ENCODE results near the gene CACNA2D2.
"Not testable (repeated sequence)": the region's sequence is repeated elsewhere in the genome, so short reads cannot be mapped to it uniquely, and the experiment has no call there.

CACNA2D2 gene

DNA sequence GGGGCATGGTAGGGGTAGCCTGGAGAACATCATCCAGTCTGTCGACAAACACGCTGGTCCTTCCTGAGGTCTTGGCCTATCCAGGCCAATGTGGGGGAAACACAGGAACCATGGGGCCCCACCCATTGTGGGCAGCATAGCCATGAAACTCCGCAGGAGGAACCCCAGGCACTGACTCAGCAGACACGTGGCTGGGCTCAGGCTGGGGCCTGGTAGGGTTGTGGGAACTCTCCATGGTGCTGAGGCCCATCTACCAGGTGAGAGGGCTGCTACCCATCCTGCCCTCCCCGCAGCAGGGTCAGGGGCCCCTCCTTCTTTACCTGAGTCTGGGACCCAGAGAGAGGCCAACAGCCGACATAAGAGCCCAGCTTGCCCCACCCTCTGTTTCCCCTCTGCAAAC lies 22.6 kb upstream of the CACNA2D2 start:
- peak; percentile 50 for DNase-seq

DNA sequence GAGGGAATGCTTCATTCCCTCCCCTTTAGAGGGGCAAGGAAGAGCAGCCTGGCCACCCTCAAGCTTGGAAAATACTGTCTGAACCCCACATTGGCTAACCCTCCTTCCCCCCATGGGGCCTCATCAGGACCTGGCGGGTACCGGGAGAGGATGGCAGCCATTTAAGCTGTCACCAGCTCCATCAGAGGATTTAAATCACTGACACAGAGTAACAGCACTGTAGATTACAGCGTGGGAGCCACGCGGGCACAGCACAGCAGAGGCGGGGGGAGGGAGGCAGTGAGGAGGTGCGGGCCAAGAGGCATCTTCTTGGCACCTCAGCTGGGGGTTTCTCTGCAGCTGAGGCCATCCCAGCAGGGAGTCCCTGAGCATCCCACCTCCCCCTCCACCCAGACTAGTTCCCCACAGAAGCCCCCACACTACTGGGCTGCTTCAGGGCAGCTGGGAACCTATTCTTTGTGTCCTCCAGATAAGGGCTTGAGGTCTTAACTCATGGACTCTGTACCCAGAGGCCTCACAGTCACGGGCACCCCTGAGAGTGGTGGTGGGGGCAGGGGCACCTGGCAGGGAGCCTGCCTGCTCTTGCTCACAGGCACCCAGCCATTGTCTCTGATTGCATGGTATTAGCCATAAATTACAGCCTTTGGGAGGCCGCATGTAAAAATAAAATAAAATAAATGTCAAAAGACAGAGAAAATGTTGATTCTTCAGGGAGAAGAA lies 21.9 kb upstream of the CACNA2D2 start:
- DNase-seq, result no peak

DNA sequence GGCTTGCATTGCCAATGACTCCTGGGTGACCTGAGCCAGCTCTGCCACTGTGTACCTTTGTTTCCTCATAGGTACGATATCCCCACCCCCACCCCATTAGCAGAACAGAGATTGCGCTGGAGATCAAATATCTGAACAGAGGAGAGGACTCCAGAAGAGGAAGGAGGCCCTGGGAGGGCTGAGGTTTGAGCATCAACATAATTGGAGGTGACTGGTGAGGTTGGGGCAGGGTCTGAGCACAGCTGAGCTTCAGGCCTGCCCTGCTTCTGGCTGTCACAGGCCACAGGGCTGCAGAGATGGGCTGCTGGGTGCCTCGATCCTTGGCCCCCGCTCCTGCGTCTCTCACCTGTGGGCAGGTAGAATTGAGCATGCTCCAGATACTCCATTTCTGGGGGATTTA lies 21.3 kb upstream of the CACNA2D2 start:
- DNase-seq, result no peak

DNA sequence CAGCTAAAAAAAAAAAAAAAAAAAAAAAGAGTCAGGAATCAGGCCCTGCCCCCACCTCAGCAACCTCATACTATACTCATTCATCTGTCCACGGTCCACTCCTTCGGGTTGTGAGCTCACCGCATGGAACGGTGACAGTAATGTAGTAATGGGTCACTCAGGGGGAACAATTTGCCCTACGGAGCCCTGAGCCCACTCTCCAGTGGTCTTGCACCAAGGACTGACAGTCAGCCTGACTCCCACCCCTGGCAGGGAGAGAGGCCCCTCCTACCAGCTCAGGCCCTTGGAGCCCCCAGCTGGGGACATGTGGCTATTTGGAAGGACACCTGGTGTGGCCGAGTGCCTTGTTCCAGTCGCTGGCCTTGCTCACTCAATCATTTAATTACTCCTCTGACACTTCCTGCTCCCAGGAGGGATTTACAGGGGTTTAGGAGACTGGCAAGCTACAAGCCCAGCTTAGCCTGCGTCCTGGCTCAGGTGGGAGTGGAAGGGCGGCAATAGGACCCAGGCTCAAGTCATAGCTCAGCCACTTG lies 19.9 kb upstream of the CACNA2D2 start:
- DNase-seq, result no peak

DNA sequence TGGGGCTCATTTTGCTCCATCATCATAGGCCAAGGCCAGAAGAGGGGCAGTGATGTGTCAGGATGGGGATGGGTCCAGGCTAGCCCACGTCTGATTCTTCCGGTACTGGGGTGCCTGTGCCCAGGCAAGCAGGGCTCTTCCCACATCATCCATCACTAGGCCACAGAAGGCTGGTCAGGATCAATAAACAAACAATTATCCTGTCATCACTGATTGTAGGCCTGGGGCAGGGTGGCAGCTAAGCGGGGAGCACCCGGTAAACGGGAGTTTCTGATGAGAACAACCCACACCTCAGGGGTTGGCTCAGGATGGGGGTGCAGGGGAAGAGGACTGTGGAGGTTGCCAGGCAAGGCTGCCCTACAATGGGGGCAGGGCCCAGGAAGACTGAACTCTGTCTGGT lies 18.1 kb upstream of the CACNA2D2 start:
- no peak for DNase-seq

DNA sequence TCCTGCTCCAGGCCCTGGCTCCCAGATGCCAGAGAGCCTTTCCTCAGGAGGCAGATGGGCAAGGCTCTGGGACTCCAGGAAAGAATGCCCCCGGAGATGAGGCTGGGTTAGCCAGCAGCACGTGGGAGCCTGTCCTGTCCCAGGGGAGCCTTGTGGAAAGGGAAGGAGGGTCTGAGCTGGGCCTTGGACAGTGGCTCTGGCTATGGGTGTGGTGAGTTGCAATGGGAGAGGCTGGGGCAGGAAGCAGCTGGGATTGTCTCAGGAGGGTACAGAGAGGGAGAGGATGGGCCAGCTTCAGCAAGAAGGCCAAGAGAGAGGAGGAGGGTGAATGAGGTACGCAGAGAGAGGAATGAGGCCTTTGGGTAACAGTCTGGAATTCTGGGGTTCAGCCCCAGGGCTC lies 17.4 kb upstream of the CACNA2D2 start:
- DNase-seq, result no peak

DNA sequence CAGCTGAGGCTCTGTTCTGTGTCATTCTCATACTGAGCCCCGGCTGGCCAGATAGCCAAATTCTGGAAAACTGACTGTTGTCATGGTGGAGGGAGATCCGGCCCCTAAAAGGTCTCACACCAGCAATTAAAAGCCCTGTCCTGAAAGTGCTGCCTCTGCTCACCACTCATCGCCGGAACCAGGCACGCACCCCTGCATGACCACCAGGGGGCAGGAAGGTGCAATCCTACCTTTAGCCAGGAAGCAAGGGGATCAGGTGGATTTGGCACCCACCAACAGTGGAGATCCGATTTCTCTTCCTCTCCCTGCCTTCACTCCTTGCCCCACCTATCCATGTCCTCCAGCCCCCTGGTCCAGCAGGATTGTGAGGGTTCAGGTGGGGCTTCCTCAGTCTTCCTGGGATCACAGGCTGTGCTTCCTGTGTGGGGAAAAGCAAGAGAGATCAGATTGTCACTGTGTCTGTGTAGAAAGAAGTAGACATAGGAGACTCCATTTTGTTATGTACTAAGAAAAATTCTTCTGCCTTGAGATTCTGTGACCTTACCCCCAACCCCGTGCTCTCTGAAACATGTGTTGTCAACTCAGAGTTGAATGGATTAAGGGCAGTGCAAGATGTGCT lies 16.1 kb upstream of the CACNA2D2 start:
- DNase-seq, result peak; percentile 65

DNA sequence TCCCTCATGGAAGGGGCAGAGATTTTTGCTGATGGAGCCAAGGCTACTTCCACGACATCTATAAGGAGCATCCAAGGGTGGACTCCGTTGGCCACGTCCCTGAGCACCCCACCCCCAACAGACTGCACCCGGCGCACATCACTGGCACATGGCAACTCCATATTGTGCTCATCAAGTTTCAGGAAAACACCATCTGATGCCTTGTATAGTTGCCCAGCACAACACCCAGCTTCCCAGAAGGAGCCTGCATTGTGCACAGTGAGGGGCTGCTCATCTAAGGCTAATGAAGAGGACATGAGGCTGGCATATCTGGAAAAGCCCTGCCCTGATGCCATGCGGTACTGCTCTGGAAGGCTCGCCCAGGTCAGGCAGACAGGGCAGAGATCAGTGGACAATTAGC lies 15.0 kb upstream of the CACNA2D2 start:
- no peak for DNase-seq

DNA sequence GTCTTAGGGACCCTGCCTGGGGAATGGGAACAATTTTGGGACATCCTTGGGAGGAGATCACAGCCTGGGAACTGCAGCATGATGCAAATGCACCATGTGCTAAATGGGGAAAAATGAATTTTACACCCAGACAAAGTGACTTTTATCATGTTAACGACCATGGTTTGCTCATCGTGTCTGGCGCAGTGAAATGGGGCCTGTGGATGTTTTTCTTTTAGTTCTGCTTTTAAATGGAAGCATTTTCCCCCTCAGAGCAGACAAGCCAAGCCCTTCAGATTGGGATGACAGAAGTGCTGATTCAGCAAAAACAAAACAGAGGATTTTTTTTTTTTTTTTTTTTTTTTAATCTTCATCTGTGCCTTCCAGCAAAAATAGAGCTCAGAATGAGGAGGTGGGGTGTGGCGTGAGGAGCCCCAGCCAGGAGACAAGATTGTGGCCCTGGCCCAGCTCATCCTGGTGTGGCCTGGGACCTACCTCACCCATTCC lies 14.3 kb upstream of the CACNA2D2 start:
- DNase-seq, result no peak

DNA sequence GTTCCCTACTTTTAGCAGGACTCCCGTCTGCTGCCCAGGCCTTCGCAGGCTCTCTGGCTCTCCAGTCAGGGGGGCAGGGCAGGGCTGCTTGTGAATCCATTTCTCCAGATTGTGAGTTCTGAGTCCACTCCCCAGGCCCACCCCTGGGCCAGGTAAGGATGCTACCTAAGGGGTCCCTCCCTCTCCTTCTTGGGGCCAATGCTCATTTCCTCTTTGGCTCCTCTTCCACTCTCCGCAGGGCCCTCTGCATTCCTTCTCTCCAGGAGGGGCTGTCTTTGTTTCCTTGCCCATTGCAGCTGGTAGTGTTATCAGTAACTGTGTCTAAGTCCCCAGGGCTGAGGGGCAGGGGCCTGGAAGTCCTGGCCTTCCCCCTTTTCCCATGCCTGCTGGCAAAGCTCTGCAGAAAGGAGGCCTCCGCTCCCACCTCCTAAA lies 13.0 kb upstream of the CACNA2D2 start:
- DNase-seq, result no peak

DNA sequence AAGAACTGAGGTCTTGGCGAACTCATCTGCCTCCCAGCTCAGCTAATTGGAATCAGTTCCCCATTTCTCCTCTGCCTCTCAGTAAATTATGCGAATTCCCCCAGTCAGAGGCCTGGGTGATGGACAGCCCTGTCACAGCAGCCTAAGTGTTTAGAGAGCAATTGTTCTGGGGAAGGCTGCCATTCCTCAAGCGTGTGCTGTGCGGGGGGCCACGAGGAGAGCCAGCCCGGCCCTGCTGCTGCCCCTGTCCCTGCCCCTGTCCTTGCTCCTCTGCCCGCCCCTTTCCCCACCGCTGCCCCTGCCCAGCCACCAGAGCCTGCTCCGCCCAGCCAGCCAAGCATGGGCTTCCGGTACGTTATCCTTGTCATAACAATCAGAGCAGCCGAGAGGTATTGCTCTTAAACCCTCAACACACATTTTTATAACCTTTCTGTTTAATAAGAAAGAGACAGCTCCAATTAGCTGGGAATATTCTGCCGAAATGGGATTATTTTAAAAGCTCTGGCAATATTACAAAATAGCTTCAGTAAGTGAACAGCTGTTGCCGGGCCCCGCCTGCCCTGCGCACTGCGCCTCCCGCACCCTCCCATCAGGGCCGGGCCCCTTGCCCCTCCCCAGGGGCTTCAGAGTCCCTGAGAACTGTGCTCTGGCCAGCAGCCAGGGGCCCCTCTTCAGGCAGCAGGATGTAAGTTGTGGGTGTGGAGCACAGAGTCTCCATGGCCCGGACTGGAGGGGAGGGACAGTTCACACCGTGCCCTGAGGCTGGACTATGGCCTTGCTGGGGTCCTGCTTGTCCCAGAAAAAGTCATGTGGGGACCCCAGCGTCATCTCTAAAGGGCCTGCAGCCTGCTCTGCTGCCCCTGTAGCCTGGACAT lies 12.4 kb upstream of the CACNA2D2 start:
- DNase-seq, result no peak

DNA sequence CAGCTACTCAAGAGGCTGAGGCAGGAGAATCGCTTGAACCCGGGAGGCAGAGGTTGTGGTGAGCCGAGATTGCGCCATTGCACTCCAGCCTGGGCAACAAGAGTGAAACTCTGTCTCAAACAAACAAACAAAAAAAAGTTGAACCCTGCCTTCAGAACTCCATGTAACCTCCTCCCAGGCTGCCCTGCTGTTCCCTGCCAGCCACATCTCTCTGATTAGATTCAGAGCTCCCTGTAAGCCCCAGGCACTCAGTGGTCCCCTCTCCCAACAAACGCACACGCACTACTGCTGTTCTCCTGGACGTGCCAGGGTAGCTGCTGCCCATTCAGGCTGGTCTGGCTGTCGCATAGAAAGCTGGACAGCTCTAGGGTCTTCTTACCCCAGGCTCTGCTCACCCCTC lies 9.5 kb upstream of the CACNA2D2 start:
- not testable (repeated sequence) for DNase-seq

DNA sequence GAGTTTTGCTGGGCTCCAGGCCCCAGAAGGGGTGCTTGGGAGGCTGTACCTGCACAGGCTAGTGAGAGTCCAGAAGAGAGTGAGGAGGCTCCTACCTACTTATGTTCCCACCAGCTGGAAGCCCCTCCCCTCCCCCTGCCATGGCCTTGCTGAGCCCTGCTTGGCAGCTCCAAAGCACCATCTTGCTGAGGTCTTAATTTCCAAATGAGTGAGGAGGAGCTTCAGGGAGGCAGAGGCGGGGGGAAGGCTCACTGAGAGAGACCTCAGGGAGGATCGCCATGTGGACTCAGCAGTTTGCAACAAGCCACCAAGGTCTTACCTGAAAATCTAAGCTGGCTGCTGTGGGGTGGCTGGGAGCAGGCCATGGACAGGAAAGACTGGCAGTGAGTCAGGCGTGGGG lies 8.7 kb upstream of the CACNA2D2 start:
- DNase-seq, result no peak

DNA sequence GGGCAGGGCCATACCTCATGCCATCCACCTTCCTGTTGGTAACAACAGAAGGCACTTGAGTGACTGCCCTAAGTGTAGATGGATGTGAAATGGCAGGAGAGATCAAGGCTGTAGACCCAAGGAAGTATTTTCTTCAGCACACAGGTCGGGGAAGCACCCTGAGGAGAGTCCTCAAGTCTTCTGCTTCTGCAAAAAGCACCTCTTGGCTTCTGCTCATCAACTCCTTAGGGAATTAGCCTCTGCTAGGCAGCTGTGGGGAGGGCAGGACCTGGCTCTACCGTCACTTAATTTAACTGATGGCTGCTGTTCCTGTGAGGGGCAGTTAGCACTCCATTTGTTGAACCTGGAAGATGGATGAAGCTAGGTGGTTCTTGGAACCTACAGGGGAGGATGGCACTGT lies 6.9 kb upstream of the CACNA2D2 start:
- DNase-seq, result no peak

DNA sequence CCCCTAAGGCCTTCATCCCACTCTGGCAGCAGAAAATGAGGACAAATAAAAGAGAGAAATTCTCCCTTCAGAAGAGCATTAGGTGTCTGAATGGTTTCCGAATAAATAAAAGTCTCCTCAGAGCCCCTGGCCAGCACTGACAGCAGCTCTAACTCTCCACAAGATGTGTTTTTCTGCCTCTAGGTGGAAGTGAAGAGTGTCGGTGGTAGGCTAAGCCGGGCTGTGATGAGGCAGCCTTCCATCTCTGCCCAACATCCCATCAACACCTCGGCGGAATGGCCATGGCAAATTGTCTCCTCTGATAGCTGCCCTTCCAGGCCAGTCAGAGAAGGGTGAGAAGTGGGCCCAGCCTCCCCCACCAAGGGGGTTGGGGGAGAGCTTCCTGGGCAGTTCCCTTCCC lies 6.3 kb upstream of the CACNA2D2 start:
- no peak for DNase-seq

DNA sequence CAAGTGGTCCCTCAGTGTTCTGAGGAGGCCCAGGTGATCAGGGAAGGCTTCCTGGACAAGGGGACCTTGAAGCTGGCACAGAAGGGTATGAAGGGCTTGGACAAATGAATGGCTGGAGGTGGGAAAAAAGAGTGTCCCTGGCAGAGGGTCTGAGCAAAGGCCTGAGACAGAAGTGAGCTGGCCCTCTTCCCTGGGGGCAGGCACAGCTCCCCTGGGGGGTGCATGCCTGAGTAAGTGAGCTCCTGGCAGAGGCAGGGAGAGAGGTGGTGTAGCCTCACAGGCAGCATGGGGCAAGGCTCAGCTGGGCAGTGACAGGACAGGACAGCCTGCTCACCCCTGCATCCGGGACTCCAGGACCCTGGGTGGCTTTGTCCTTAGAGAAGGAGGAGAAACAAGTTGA lies 5.4 kb upstream of the CACNA2D2 start:
- DNase-seq, result no peak

DNA sequence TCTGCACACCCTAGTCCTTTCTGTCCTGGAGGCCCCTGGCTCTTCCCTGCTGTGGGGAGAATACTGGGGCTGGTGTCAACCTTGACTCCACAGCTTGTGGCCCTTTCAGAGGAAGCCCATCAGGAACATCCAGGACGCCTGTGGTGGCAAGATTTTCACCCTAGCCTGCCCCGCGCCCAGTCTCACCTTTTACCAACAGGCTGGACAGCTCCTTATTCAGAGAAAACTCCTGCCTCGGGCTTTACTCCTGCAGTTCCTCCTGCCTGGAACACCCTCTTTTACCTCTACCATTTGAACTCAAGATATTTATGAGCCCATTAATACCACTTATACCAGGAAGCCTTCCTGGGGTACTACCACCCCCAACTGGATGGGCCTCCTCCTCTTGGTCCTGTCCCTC lies 2.7 kb upstream of the CACNA2D2 start:
- DNase-seq, result no peak

DNA sequence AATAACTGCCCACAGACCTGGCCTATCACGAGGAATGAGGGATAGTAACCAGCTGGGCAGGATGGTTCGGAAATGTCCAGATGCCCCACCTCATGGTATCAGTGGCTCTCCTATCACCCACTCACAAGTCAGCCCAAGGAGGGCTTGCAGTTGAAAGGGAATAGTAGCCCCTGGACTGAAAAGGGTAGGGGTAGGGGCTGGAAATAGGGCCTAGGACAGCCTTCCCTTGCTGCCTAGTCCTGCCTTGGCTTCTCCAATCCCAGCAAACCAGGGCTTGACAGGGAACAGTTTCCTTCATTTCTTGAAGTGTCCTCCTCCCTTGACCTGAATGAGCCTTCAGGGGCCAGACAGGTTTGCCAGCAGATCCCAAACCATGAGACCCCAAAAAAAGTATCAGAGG lies 1.2 kb upstream of the CACNA2D2 start:
- DNase-seq, result no peak

DNA sequence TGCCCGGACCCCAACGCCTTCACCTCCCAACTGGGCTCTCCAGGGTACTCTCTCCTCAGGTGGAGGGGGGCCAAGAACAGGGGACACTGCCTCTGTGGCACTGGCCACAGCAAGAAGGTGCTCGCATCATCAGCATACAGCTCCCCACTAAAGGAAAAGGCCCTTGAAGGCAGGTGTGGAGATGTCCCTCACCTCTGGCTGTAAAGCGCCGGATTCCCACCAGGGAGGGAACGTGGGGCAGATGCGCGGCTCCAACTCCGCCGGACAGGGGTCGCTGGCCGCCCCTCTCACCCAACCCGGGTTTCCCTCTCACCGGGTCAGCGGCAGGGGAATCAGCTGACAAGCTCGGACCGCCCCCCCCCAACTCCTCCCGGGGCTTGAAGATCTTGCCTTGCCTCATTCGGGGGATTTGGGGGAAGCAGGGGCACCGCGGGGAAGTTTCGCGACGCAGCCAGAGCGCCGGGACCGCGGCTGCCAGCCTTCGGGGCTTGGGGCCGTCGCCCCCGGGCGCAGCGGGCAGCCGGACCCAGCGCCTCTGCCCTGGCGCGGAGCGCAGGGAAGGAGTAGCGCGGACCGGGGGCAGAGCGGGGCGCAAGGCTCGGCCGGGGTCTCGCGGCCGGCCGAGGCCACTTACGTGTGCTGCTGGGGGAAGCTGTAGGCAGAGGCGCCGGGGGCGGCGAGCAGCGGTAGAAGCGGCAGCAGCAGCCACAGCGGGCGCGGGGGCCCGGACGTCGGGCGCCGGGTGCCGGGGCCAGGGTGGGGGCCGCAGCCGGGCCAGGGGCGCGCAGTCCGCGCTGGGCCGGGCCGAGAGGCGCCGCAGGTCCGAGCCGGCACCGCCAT lies 630 bp downstream of the CACNA2D2 start:
- DNase-seq, result no peak

DNA sequence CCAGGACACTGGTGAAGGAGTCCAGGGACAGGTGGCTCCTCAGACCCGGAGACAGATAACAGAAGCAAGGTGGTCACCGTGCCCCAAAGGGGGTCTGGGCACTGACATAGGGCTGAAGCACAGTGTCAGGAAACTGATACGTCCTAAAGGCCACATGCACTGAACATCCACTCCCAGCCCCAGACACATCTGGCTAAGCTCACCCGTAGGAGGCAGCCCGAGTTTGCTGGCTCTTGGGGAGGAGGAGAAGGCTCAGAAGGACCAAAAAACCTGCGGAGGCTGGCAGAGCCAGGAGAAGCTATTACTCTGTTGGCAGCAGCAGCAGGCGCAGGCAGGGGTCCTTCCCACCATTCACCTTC lies 1.2 kb downstream of the CACNA2D2 start:
- no peak for DNase-seq

DNA sequence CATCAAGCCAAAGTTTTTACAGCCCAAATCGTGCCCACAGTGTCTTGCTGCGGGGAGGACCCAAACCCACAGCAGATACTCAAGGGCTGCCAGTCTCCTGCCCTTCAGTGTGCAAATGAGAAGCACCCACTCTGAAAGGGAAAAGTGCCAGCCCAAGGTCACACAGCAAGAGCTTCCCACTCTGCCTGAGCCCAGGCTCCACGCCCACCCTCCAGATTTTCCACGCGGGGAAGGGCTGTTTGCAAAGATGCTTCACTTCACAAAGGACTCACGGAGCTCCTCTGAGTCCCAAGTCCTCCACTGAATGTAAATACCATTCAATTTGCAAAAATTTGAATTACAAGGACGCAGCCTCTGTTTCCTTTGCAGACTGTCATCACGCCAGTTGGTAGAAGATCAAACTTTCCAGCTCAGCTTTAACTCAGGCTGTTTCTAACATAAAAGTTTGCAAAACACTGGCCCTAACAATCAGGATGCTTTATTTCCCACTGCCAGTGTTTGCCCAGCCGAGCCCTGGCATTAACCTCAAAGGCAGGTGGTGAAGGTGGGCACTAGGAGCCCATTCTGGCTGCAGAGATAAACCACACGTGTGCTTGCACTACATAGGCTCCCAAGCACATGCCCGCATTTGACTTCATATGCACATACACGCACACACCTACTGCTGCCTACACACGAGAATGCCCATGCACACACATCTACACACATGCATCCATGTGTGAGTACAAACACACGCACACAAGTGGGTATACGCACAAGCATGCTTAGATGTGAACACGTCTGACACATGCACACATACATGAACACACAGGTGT lies 7.6 kb downstream of the CACNA2D2 start:
- no peak for DNase-seq

DNA sequence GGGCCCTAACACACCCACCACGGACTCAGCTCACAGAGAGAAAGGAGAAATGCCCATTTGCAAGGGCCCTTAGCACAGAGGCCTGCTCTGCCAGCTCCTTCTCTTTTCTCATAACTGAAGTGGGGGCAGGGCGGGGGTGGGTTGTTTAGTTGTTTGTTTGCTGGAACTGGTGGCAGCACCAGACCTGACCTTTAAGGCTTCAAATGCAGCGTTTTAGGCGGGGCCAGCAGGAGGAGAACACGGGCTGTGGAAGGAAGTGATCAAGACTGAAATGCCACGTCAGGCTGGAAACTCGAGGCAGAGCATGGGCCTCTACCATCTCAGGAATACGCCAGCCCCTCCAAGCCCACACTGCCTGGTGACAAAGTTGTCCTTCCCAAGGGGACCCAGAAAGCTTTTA lies 9.3 kb downstream of the CACNA2D2 start:
- DNase-seq, result no peak
